ENCODE measurements around the gene NR1D2.
"Not testable (repeated sequence)": the region's sequence is repeated elsewhere in the genome, so short reads cannot be mapped to it uniquely, and the experiment has no call there.

NR1D2 gene

DNA sequence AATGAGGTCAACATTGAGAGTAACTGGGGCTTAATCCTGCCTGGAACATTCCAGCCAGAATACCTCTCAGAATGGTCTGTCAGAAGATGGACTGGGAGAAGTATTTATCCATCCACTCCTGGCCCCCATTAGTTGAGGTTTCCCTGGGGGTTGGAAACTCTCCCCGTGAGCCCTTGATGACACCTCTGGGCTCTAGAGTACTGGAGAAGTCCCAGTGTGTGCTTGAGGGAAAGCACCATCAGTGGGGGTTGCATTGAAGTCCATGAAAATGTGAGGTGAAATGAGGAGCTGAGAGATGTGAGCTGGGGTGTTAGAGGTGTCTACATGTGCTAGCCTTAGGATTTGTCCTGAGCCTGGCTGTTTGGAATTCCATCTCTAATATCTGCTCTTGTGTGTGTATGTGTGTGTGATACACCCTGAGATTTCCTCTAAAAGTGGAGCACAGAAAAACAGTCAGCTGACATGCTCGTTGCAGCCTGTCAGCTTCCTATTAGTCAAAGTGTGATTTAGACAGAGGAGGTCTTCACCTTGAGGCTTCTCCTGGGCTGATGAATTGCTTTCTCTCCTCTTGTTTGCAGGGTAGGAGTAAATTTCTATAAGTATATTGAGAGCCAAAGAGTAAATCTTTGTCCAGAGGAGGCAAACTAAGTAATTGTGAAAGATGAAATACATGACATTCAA, 67.6 kb downstream of the NR1D2 start:
- DNase-seq, result no peak

DNA sequence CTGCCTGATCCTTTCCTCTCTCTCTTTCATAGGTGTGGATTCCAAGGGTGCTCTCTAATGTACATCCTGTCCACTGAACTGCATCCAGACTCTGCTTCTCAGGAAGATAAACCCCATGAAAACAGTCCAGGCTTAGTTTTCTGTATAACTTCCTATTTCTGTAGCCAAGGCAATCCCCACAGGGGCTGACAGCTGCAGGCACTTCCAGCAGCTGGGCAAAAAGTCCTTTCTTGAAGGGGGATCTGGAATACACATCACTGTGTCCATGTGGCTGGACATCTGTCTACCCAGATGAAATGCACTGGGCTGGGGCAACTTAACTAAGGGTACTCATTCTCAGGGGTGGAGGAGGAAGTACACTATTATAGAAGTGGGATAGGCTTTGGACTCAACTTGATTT, 72.2 kb downstream of the NR1D2 start:
- peak; percentile 8 for DNase-seq

- DNase-seq, result no peak
Measured at GRCh38 chr3:24018784-24019570, 73.9 kb downstream of the NR1D2 start.

DNA sequence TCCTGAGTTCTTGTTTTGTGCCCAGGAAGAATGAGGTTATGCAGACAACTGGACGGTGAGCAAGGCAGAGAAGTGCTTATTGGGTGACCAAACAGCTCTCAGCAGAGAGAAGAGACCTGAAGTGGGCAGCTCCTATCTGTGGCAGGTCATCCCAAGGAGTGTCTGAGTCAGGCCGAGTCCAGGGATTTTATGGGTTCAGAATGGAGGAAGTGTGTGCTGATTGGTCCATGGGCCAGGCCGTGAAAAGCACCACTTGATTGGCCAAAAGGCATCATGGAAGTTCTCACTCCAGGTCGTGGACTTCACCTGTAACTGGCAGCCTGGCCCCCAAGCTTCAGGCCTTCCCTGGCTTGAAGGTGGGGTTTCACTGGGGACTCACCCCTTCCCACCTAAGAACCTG, 74.5 kb downstream of the NR1D2 start:
- no peak for DNase-seq

GRCh38 chr3:24020036-24020691, 75.1 kb downstream of the NR1D2 start:
- DNase-seq, result peak; percentile 75

DNA sequence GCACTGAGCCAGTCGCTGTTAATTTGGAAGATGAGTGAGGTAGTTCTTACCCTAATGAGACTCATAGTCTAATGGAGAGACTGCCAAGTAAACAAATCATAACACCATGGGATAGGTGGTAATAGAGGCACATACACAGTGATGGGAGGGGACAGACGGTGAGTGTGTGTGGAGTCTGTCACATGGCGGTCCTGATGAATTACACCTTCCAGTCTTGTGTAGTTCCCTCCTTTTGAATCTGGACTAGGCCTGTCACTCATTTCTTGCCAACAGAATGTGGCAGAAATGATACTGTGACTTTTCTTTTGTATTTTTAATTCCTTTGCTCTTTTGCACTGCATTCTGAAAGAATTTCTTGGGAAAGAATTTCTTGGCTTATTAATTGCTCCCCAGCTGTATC, 78.1 kb downstream of the NR1D2 start:
- DNase-seq, result peak; percentile 64

DNA sequence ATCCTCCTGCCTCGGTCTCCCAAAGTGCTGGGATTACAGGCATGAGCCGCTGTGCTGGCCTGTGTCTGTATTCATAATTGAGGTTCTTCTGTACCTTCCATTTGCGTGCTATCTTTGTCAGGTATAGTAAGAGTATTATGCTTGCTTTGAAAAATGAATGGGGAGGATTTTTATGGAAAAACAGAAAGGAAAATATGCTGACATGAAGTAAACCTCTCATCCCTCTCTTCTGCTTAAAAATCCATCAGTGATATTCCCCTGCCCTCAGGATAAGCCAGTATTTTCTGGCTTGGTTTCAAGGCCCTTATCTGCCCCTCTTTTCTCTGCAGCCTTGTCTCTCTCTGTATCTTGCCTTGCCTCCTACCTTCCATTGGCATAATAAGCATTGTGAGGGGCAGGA, 80.7 kb downstream of the NR1D2 start:
- no peak for DNase-seq

DNA sequence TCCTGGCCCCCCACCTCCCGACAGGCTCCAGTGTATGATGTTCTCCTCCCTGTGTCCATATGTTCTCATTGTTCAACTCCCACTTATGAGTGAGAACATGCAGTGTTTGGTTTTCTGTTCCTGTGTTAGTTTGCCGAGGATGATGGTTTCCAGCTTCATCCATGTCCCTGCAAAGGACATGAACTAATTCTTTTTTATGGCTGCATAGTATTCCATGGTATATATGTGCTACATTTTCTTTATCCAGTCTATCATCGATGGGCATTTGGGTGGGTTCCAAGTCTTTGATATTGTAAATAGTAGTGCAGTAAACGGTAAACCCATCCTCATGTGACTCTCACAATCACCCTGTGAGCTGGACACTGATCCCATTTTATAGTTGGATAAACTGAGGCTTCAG, 81.6 kb downstream of the NR1D2 start:
- not testable (repeated sequence) for DNase-seq

DNA sequence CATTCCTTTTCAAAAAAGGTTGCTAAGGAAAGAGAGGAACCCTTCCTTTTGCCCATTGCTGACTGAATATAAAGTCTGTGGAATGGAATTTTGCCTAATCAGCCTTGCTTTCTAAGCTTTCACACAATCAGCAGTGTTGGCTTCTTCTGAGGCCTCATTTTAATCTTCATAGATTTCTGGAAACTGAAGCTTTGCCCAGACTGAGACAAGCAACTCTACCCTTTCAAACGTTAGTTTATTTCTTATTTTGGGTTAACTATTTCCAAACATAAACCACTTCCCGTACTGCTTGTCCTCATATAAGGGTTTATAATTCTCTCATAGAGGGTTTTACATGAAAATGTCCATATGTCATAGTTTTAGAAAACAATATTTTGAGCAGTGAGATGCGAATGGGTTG, 82.9 kb downstream of the NR1D2 start:
- no peak for DNase-seq

All from NCI-H82 (cell line).